C4-2B (cell line): Measurements from ENCODE around the gene PCDHB7.

Experiments
- CTCF ChIP-seq: fragments of 450-650 bp; conservative IDR thresholded peaks from 2 replicates; pipeline ENCODE4 v1.5.1; 2017; ENCODE audit warnings: mild to moderate bottlenecking
- ZFX ChIP-seq: fragments of 450-650 bp; IDR thresholded peaks from 2 replicates; pipeline ENCODE4 v1.6.1; 2017

- no peak; the same call in 1 of the 2 replicates for TF ChIP-seq CTCF
- TF ChIP-seq ZFX = no peak
Observed at GRCh38 chr5:141150224-141150992, 22.0 kb upstream of the PCDHB7 start.
